ENCODE measurements around the gene IRF2.
A peak's percentile ranks its signal among the peaks of the same experiment; 100 is the strongest.
"Not testable (repeated sequence)": the region's sequence is repeated elsewhere in the genome, so short reads cannot be mapped to it uniquely, and the experiment has no call there.

Gene IRF2

GRCh38 chr4:184358521-184359232, 115.7 kb downstream of the IRF2 start:
- no peak for DNase-seq

GRCh38 chr4:184357772-184358171, 116.6 kb downstream of the IRF2 start:
- no peak for DNase-seq

GRCh38 chr4:184357165-184357564, 117.2 kb downstream of the IRF2 start:
- no peak for DNase-seq

- no peak for DNase-seq
Measured at GRCh38 chr4:184356366-184356765, 118.0 kb downstream of the IRF2 start.

- no peak for DNase-seq
Measured at GRCh38 chr4:184355857-184356256, 118.5 kb downstream of the IRF2 start.

- no peak for DNase-seq
Measured at GRCh38 chr4:184355111-184355604, 119.2 kb downstream of the IRF2 start.

GRCh38 chr4:184352891-184353290, 121.5 kb downstream of the IRF2 start:
- DNase-seq = no peak

- no peak for DNase-seq
Measured at GRCh38 chr4:184351560-184352451, 122.5 kb downstream of the IRF2 start.

GRCh38 chr4:184350964-184351363, 123.4 kb downstream of the IRF2 start:
- no peak for DNase-seq

GRCh38 chr4:184350213-184350817, 124.0 kb downstream of the IRF2 start:
- no peak for DNase-seq

- DNase-seq = no peak
Measured at GRCh38 chr4:184349283-184350039, 124.9 kb downstream of the IRF2 start.

GRCh38 chr4:184348311-184349233, 125.8 kb downstream of the IRF2 start:
- no peak for DNase-seq

GRCh38 chr4:184347251-184348239, 126.8 kb downstream of the IRF2 start:
- no peak for DNase-seq

- no peak for DNase-seq
Measured at GRCh38 chr4:184346682-184347081, 127.7 kb downstream of the IRF2 start.

- DNase-seq = not testable (repeated sequence)
Measured at GRCh38 chr4:184346273-184346672, 128.1 kb downstream of the IRF2 start.

GRCh38 chr4:184345573-184345922, 128.8 kb downstream of the IRF2 start:
- no peak for DNase-seq

GRCh38 chr4:184344899-184345572, 129.3 kb downstream of the IRF2 start:
- no peak for DNase-seq

GRCh38 chr4:184344435-184344834, 129.9 kb downstream of the IRF2 start:
- DNase-seq = no peak

GRCh38 chr4:184343502-184344177, 130.7 kb downstream of the IRF2 start:
- DNase-seq = peak; percentile 27 to 31
